Mononuclear cell (primary cell): Measurements from ENCODE around the gene DGKD. TPM values are rescaled to one million over a fixed set of nuclear protein-coding genes. Genes with fewer than 3 reads are reported as not detected.

Experiments
- H3K27me3 ChIP-seq: 2 replicates; pipeline ENCODE4 v1.6.0; 2011; ENCODE audit warnings: low read length, control low read depth; ENCODE audit not compliant: insufficient read depth
- H3K4me1 ChIP-seq: 2 replicates; pipeline ENCODE4 v1.5.1; 2011; ENCODE audit warnings: mild to moderate bottlenecking, low read length, control low read depth; ENCODE audit not compliant: insufficient read depth
- H3K4me3 ChIP-seq: 2 replicates; pipeline ENCODE4 v1.5.1; 2011; ENCODE audit warnings: mild to moderate bottlenecking, low read length, moderate library complexity
- H3K9me3 ChIP-seq: 2 replicates; pipeline ENCODE4 v1.5.1; 2011; ENCODE audit warnings: low read depth, mild to moderate bottlenecking, control low read depth, low read length
- total RNA-seq: library from RNA; depleted of rRNA; stranded (reverse); fragments of >200 nt; gene quantifications from one replicate; pipeline ENCODE4 v1.2.3, GENCODE V29; 2012

Gene DGKD
- total RNA-seq, 1 donor: 71.8 TPM

DNA sequence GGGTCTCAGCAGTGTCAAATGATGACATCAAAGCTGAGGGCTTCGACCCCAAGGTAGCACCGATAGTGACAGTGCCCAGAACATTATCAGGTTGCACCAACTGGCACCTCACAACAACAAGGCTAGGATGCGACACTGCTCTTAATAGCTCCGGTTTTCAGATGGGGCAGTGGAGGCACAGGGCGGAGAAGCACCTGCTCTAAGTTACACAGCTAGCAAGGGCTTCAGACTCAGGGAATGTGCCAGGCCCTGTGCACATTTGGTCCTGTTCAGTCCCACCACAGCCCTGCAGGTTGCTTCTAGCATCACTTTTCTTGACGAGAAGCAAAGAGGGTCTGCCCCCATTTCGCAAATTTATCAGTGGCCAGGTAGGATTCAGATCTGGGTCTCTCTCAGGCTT is 74.1 kb downstream of the DGKD start:
- H3K4me3 ChIP-seq: no peak overlapping the region
- no peaks in the 10 kb centered on the region for H3K9me3 ChIP-seq
- no peaks in the 10 kb centered on the region for H3K27me3 ChIP-seq
- H3K4me1 ChIP-seq: peaks cover 26% of the 10 kb centered on the region

DNA sequence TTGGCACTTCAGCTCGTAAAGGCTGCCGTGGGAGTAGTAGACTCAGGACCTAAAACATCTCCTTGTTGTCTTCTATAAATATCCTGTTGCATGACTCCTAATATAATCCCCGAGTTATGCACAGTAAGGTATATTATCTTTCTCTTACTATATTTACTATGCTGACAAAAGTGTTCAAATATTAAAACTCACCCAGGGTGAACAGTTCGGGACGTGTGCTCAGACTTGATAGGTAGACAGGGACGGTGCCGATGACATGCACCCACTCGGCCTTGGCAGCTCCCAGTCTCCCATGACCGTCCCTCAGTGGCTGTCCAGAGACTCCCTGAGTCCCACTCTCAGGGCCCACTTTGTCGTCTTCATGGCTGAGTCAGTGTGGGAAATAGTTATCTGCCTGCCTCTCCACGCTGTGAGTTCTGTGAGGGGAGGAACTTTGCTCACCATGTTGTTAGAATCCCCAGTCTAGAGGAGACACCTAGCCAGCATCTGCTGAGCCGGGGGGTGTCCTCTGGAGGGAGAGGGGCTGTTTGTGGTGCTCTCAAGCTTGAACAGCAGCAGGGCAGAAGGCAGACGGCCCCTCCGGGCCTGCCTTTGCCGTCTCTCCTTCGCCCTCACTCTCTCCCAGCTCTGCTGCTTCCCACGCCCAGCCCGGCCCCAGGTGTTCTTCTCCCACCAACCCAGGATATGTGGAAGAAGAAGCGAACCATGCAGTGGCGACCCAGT is 75.0 kb downstream of the DGKD start:
- no peak overlapping the region for H3K4me3 ChIP-seq
- no peaks in the 10 kb centered on the region for H3K9me3 ChIP-seq
- no peaks in the 10 kb centered on the region for H3K27me3 ChIP-seq
- peaks cover 17% of the 10 kb centered on the region for H3K4me1 ChIP-seq

- Histone ChIP-seq H3K4me1 (peaks cover 21% of the 10 kb centered on the region), H3K9me3 (no peaks in the 10 kb centered on the region), H3K4me3 (no peak overlapping the region)
These were observed 75.8 kb downstream of the DGKD start for GRCh38 chr2:233430081-233430480.

GRCh38 chr2:233430651-233431050 is 76.4 kb downstream of the DGKD start:
- peaks cover 22% of the 10 kb centered on the region for H3K4me1 ChIP-seq
- H3K9me3 ChIP-seq: no peaks in the 10 kb centered on the region
- no peak overlapping the region for H3K4me3 ChIP-seq
- H3K27me3 ChIP-seq: no peaks in the 10 kb centered on the region

More at GRCh38 chr2:233430081-233430480, 75.8 kb downstream of the DGKD start:
- H3K27me3 ChIP-seq: no peaks in the 10 kb centered on the region

DNA sequence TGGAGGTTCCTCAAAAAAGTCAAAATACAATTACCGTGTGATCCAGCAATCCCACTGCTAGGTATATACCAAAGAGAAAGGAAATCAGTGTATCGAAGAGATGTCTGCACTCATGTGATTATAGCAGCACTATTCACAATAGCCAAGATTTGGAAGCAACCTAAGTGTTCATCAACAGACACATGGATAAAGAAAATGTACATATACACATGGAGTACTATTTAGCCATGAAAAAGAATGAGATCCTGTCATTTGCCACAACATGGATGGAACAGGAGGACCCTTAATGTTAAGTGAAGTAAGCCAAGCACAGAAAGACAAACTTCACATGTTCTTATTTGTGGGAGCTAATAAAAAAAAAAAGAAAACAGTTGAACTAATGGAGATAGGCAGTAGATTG is 78.7 kb downstream of the DGKD start:
- Histone ChIP-seq H3K4me1 (peaks cover 18% of the 10 kb centered on the region), H3K9me3 (no peaks in the 10 kb centered on the region), H3K27me3 (no peaks in the 10 kb centered on the region), H3K4me3 (no peak overlapping the region)

- Histone ChIP-seq H3K4me3 (no peak overlapping the region), H3K4me1 (peaks cover 16% of the 10 kb centered on the region), H3K27me3 (no peaks in the 10 kb centered on the region), H3K9me3 (no peaks in the 10 kb centered on the region)
These were observed 79.5 kb downstream of the DGKD start for GRCh38 chr2:233433794-233434193.

DNA sequence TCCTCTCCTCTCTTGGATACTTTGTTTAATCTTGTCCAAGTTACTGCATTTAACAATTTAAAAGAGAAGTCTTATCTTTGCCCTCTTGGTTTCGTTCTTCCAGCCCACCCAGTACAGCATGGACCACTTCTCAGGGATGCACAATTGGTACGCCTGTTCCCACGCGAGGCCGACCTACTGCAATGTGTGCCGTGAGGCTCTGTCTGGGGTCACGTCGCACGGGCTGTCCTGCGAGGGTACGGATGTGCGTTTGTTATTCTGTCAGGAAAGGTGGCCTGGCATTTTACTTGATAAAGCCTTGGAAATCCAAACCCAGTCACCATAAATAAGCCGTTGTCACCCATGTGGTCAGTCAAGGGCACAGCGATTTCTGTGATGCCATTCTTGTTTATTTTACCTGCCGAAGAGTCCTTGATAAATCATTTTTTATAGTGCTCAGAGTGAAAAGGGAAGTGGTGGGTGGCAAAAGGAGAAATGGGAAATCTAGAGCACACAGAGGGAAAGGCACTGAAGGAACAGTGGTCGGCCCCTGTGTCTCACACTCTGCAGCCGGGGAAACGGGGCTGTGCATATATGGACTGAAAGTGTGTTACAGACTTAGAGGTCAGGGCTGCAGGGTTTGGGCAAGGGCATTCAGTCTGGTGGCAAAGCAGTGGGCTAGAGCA is 80.5 kb downstream of the DGKD start:
- peaks cover 7% of the 10 kb centered on the region for H3K4me1 ChIP-seq
- H3K27me3 ChIP-seq: no peaks in the 10 kb centered on the region
- no peak overlapping the region for H3K4me3 ChIP-seq
- no peaks in the 10 kb centered on the region for H3K9me3 ChIP-seq

- Histone ChIP-seq H3K27me3 (no peaks in the 10 kb centered on the region), H3K9me3 (no peaks in the 10 kb centered on the region), H3K4me1 (peaks cover 6% of the 10 kb centered on the region), H3K4me3 (no peak overlapping the region)
These were observed 81.3 kb downstream of the DGKD start for GRCh38 chr2:233435436-233436190.

GRCh38 chr2:233436191-233436581 is 81.9 kb downstream of the DGKD start:
- H3K9me3 ChIP-seq: no peaks in the 10 kb centered on the region
- H3K27me3 ChIP-seq: no peaks in the 10 kb centered on the region
- no peak overlapping the region for H3K4me3 ChIP-seq
- peaks cover 6% of the 10 kb centered on the region for H3K4me1 ChIP-seq

GRCh38 chr2:233436691-233437438 is 82.6 kb downstream of the DGKD start:
- Histone ChIP-seq H3K9me3 (no peaks in the 10 kb centered on the region), H3K4me3 (no peak overlapping the region), H3K4me1 (peaks cover 6% of the 10 kb centered on the region), H3K27me3 (no peaks in the 10 kb centered on the region)

DNA sequence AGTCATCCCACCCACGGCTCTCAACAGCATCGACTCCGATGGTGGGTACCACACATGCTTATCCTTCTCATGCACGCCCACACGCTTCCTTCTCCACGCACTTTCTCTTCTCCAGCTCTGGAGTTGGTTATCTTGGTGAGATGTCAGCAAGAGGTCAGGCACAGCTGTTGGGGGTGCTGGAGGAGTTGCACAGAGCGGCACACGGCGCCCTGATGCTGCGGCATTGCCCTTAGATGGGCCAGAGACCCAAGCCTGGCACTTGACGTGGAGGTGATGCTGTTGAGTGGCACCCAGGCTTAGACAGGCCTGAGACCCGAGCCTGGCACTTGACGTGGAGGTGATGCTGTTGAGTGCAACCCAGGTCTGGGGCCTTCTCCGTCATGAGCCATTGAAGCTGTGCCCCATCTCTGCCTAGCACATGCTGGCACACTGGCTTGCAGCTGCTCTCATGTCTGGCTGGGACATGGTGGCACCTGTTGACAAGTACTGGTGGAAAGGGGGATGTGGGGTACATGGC is 83.2 kb downstream of the DGKD start:
- H3K9me3 ChIP-seq: no peaks in the 10 kb centered on the region
- H3K27me3 ChIP-seq: no peaks in the 10 kb centered on the region
- H3K4me1 ChIP-seq: peaks cover 6% of the 10 kb centered on the region
- no peak overlapping the region for H3K4me3 ChIP-seq

DNA sequence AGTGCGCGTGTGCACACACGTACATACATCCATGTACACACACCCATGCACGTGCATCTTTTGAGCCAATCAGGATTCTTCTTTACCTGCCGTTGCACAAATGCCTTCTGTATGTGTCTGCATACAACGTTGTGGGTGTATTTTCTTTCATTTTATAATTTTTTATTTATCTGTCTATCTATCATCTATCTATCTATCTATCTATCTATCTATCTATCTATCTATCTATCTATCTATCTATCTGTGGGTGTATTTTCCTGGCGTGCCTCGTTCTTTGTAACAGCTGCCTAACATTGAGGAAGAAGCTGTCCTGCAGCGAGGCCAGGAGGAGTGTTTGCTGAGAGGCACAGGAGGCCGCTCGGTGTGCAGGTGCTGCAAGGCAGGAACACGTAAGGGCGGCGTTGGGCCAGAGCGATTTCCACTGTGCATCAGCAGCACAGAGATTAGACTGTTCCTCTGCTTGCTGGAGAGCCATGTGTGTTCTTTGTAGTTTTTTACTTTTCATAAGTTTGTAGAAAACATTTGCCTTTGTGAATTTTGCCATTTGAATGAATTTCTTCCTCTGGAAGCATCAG is 84.4 kb downstream of the DGKD start:
- no peaks in the 10 kb centered on the region for H3K27me3 ChIP-seq
- no peak overlapping the region for H3K4me3 ChIP-seq
- peaks cover 6% of the 10 kb centered on the region for H3K4me1 ChIP-seq
- H3K9me3 ChIP-seq: no peaks in the 10 kb centered on the region

DNA sequence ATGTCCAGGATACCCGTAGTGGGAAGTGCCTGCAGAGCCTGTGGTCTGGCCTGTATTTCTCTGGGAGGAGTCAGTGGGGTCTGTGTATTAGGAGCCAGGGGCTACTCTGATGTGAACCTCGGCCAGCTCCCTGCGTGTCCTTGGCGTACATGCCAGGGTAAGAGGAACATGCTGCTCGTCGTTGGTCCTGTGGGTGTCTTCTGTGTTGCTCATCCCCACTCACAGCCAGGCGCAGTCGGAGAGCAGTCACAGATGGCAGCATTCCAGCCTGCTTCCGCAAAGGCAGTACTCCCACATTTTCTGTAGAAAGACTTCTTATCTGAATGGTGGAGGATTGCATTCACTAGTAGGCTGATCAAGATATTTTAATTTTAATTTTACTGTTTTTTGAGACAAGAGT is 84.9 kb downstream of the DGKD start:
- H3K4me1 ChIP-seq: peaks cover 6% of the 10 kb centered on the region
- no peak overlapping the region for H3K4me3 ChIP-seq
- H3K9me3 ChIP-seq: no peaks in the 10 kb centered on the region
- no peaks in the 10 kb centered on the region for H3K27me3 ChIP-seq

DNA sequence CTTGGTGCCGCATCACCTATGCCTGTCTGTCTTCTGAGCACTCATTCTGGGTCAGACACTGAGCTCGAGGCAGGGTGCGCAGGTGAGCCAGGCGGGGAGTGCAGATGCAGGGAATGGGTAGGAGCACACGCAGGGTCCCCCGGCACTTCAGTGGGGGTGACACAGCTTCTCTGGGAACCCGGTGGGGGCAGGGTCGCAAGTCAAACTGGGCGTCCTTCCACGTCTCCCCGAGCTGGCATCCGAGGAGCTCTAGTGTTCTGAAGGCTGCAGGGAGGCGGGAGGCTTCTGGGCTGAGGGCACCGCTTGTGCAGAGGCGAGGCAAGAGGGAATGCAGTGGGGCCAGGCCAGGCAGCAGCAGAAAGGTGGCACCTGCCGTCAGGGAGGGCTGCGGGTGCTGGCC is 86.0 kb downstream of the DGKD start:
- H3K27me3 ChIP-seq: no peaks in the 10 kb centered on the region
- H3K9me3 ChIP-seq: no peaks in the 10 kb centered on the region
- H3K4me3 ChIP-seq: no peak overlapping the region
- no peaks in the 10 kb centered on the region for H3K4me1 ChIP-seq
